GM10266 (cell line): ENCODE results near the gene DPF3.

ENCODE experiments used
- DNase-seq: peaks from one replicate; pipeline ENCODE4 v3.0.0; 2012; ENCODE audit errors: extremely low spot score
- CTCF ChIP-seq: IDR thresholded peaks from 2 replicates; pipeline ENCODE4 v1.5.1; 2012; ENCODE audit warnings: mild to moderate bottlenecking, low read depth; ENCODE audit not compliant: control insufficient read depth, insufficient read depth; ENCODE audit errors: missing control alignments

DPF3 gene

DNA sequence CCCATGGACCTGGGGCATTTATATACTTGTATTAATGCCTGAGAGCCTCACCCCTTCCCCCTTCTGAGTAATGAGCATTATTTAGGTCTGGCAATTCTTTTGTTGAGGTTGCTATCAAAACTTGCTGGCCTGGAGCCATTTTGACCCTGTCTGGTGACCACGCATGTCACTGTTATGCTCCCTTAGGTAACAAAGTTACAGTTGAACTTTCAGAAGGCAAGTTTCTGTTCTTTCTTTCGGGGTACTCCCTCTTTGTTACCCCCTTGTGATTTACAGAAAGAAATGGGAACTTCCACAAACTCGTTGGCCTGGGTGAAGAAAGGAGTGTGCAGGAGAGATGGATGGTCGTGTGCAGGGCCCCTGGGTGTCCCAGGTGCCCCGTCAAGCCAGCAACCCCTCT is 305.4 kb downstream of the DPF3 start:
- no peak for TF ChIP-seq CTCF
- DNase-seq = no peak

DNA sequence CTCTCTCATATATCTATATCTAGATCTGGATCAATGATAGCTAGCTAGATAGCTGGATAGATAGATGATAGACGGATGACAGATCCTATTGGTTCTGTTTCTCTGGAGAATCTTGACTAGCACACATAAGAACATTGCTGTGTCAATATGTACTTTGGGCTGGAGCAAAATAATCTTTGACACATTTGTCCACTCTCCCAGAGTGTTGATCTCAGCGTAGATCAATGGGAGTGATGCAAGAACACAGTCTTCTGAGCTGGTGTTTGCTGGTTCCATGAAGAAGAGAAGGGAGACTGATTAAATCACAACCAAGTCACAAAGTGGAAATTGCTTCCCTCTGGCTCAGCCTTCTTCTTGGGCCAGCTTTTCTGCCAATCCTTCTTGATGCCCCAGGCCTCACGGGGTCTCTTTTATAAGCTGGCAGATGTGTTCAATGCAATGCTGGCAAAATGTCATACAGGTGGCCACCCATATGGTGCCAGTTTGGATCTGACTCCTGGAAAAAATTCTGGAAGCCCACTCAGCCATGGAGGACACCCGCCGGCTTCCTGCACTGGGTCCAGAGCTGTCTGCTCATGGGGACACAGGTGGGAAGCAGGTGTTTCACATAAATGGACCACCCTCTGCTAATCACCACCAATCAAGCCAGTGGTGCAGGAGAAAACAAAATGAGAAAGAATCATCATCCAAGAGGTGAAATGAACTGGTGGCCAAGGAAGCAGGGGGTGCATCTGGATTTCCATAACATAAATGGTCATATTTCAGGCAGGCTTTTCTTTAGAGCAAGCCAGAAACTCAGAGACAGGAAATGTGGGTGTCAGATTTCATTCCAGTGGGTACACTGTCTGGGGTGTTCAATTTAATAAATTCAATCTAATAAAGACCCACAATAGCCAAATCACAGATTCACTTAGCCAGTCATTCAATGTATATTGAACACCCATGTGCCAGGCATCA is 310.3 kb downstream of the DPF3 start:
- no peak for DNase-seq
- TF ChIP-seq CTCF = no peak

- no peak for TF ChIP-seq CTCF
- no peak for DNase-seq
These were observed 311.3 kb downstream of the DPF3 start for GRCh38 chr14:72582582-72582981.

DNA sequence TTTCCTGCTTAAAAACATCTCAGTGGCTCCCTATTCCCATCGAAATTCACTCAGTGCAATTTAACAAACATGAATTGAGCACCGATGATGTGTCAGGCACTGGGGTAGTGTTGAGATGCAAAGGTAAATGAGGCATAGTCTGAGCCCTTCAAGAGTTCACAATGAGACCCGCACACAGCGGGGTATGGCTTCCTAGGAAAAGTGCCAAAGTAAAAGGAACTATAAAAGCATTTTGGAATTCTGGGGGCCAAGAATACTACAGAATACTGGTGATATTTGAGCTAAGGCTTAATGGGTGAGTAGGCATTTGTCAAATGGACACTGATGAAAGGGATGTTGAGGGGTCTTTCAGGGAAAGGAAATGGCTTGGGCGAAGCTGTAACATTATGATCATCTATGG is 315.4 kb downstream of the DPF3 start:
- TF ChIP-seq CTCF = no peak
- DNase-seq = no peak

- no peak for DNase-seq
- no peak for TF ChIP-seq CTCF
These were observed 316.4 kb downstream of the DPF3 start for GRCh38 chr14:72577521-72577920.

DNA sequence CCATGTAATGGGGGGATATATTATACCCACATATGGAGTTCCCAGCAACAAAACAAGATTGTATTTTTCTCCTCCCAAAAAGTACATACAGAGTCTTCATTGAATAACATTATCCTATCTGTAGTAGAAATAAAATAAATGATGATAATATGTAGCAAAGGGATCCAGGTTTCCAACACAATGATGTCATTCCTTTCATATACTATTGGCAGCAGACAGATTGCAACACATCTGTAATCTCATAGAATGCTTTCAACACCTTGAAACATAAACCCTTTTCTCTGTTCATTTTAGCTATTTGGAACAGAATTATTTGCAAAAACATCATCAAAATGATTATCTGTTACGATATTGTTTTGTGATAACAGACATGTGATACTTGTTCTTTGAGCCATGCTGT is 317.6 kb downstream of the DPF3 start:
- no peak for DNase-seq
- TF ChIP-seq CTCF = no peak

DNA sequence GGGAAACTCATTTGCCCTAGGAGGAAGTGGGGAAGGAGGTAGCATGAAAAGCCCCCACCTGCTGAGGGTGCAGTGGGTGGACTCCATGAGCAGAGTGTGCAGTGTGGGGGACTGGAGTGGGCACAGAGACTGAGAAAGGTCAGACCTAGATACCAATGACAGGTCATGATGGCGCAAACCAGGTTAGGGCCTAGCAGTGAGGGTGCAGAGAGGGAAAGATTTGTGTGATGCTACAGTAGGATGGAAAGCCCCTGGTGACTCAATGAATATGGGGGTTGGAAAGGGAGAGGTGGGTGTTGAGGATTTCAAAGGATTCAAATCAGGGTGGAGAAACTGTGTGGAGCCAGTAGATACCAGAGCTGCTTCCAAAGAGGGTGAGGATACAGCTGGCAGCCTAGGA is 319.2 kb downstream of the DPF3 start:
- no peak for TF ChIP-seq CTCF
- DNase-seq = no peak
